Esophagus (tissue), 2 donors: ENCODE results near the gene NLGN1. TPM values are rescaled to one million over a fixed set of nuclear protein-coding genes. Genes with fewer than 3 reads are reported as not detected.
"Not testable (repeated sequence)": the region's sequence is repeated elsewhere in the genome, so short reads cannot be mapped to it uniquely, and the experiment has no call there.

ENCODE experiments used
- H3K27ac ChIP-seq, 2 donors: one replicate each; pipeline ENCODE4 v1.5.1; 2013; ENCODE audit warnings: low read depth in 2 of 2, mild to moderate bottlenecking in 2 of 2, inconsistent platforms in 1 of 2, low read length in 1 of 2, moderate library complexity in 1 of 2
- H3K27me3 ChIP-seq, 2 donors: one replicate each; pipeline ENCODE4 v1.6.1; 2013; ENCODE audit warnings: low read length in 2 of 2, control low read depth in 1 of 2, mild to moderate bottlenecking in 1 of 2; ENCODE audit not compliant: insufficient read depth in 2 of 2, control insufficient read depth in 1 of 2
- H3K36me3 ChIP-seq, 2 donors: one replicate each; pipeline ENCODE4 v1.6.1; 2013; ENCODE audit warnings: low read length in 1 of 2; ENCODE audit not compliant: control insufficient read depth in 2 of 2, insufficient read depth in 2 of 2
- H3K4me1 ChIP-seq, 2 donors: one replicate each; pipeline ENCODE4 v1.6.1; 2013; ENCODE audit warnings: low read length in 1 of 2; ENCODE audit not compliant: control insufficient read depth in 2 of 2, insufficient read depth in 2 of 2
- H3K4me3 ChIP-seq, 2 donors: one replicate each; pipeline ENCODE4 v1.5.1; 2013; ENCODE audit warnings: low read length in 2 of 2, mild to moderate bottlenecking in 2 of 2, low read depth in 1 of 2, moderate library complexity in 1 of 2
- H3K9me3 ChIP-seq, 2 donors: one replicate each; pipeline ENCODE4 v1.6.1; 2013; ENCODE audit warnings: mild to moderate bottlenecking in 2 of 2, low read depth in 1 of 2, low read length in 1 of 2, moderate library complexity in 1 of 2; ENCODE audit not compliant: control insufficient read depth in 2 of 2, insufficient read depth in 1 of 2
- WGBS, 2 donors: extraction: QIAGEN DNeasy Blood & Tissue Kit; methylation state at CpG; one replicate each; pipeline ENCODE4 v1.1.7; 2013; 5-methylcytosine and 5-hydroxymethylcytosine counted together
- polyA plus RNA-seq, 2 donors: library from polyadenylated mRNA; stranded (reverse); fragments of 200-250 nt; gene quantifications; one replicate each; pipeline ENCODE4 v1.2.3, GENCODE V29; 2013
- donor health status: healthy with polysubstance abuse.
- donor health status: Bipolar disorder and iron deficiency.

Gene NLGN1
- polyA plus RNA-seq: under 1 TPM; 0.26 to 0.46 TPM

- peak within 1 kb of the TSS; percentile 74 to 77 for H3K27ac ChIP-seq
- H3K27me3 ChIP-seq: peaks cover 0 to 3% of the 10 kb centered on the region in 2 donors
- H3K9me3 ChIP-seq: no peaks in the 10 kb centered on the region
- WGBS, 2 donors: 2% methylated on average over 70 of the region's 70 CpGs
- H3K4me3 ChIP-seq: peak within 1 kb of the TSS; percentile 40 to 85
- no peaks in the 10 kb centered on the region for H3K4me1 ChIP-seq
- H3K36me3 ChIP-seq: no peaks in the 10 kb centered on the region
Measured at GRCh38 chr3:173397161-173398110, at the start of gene NLGN1. TSS of gene NLGN1 (plus strand) at chr3:173397744.

- peaks cover 0 to 2% of the 10 kb centered on the region in 2 donors for H3K9me3 ChIP-seq
- H3K27ac ChIP-seq: no peak overlapping the region
- H3K36me3 ChIP-seq: no peaks in the 10 kb centered on the region
- H3K27me3 ChIP-seq: no peaks in the 10 kb centered on the region
- no peak overlapping the region for H3K4me3 ChIP-seq
- H3K4me1 ChIP-seq: no peaks in the 10 kb centered on the region
Measured at GRCh38 chr3:173351886-173352285, 45.7 kb upstream of the NLGN1 start.

- H3K36me3 ChIP-seq, H3K4me3 ChIP-seq, H3K9me3 ChIP-seq, H3K4me1 ChIP-seq, H3K27me3 ChIP-seq, H3K27ac ChIP-seq: not testable (repeated sequence)
- WGBS, 2 donors: 54 to 75% methylated on average over 2 of the region's 2 CpGs
Measured at GRCh38 chr3:173353137-173353536, 44.4 kb upstream of the NLGN1 start.

GRCh38 chr3:173354124-173354523, 43.4 kb upstream of the NLGN1 start:
- Histone ChIP-seq H3K27ac (no peak overlapping the region), H3K4me3 (no peak overlapping the region), H3K36me3 (no peaks in the 10 kb centered on the region), H3K9me3 (peaks cover 0 to 2% of the 10 kb centered on the region in 2 donors), H3K27me3 (no peaks in the 10 kb centered on the region), H3K4me1 (no peaks in the 10 kb centered on the region)
- WGBS, 2 donors: 58 to 70% methylated on average over 5 of the region's 5 CpGs

GRCh38 chr3:173371848-173372487, 25.6 kb upstream of the NLGN1 start:
- H3K36me3 ChIP-seq: no peaks in the 10 kb centered on the region
- no peak overlapping the region for H3K27ac ChIP-seq
- no peaks in the 10 kb centered on the region for H3K9me3 ChIP-seq
- H3K4me1 ChIP-seq: no peaks in the 10 kb centered on the region
- H3K4me3 ChIP-seq: no peak overlapping the region
- H3K27me3 ChIP-seq: no peaks in the 10 kb centered on the region
- 38 to 45% methylated on average over 3 of the region's 3 CpGs for WGBS, 2 donors

GRCh38 chr3:173380681-173381080, 16.9 kb upstream of the NLGN1 start:
- H3K27ac ChIP-seq: no peak overlapping the region
- H3K27me3 ChIP-seq: no peaks in the 10 kb centered on the region
- no peaks in the 10 kb centered on the region for H3K4me1 ChIP-seq
- no peaks in the 10 kb centered on the region for H3K36me3 ChIP-seq
- H3K4me3 ChIP-seq: no peak overlapping the region
- H3K9me3 ChIP-seq: no peaks in the 10 kb centered on the region
- WGBS, 2 donors: 89 to 95% methylated on average over 3 of the region's 3 CpGs

- not testable (repeated sequence) for H3K36me3 ChIP-seq, H3K4me3 ChIP-seq, H3K4me1 ChIP-seq, H3K27ac ChIP-seq, H3K9me3 ChIP-seq, H3K27me3 ChIP-seq
- WGBS, 2 donors: 80 to 84% methylated on average over 5 of the region's 5 CpGs
Measured at GRCh38 chr3:173381936-173382335, 15.6 kb upstream of the NLGN1 start.

GRCh38 chr3:173395073-173395411, 2.5 kb upstream of the NLGN1 start:
- no peaks in the 10 kb centered on the region for H3K36me3 ChIP-seq
- H3K4me3 ChIP-seq: peak overlapping the region; percentile 56 to 85
- no peaks in the 10 kb centered on the region for H3K4me1 ChIP-seq
- H3K27me3 ChIP-seq: peaks cover 0 to 6% of the 10 kb centered on the region in 2 donors
- H3K9me3 ChIP-seq: no peaks in the 10 kb centered on the region
- WGBS, 2 donors: 1% methylated on average over 10 of the region's 10 CpGs
- H3K27ac ChIP-seq: peak overlapping the region; percentile 87 to 95

GRCh38 chr3:173395412-173396181, 1.9 kb upstream of the NLGN1 start:
- Histone ChIP-seq H3K4me3 (peak overlapping the region; percentile 56 to 85), H3K27me3 (peaks cover 0 to 6% of the 10 kb centered on the region in 2 donors), H3K27ac (peak overlapping the region; percentile 87 to 95), H3K9me3 (no peaks in the 10 kb centered on the region), H3K4me1 (no peaks in the 10 kb centered on the region), H3K36me3 (no peaks in the 10 kb centered on the region)
- WGBS, 2 donors: 1% methylated on average over 59 to 70 of the region's 71 CpGs
